Kidney (tissue), 14 donors: ENCODE data around the gene FRMD6. TPM values are rescaled to one million over a fixed set of nuclear protein-coding genes. Genes with fewer than 3 reads are reported as not detected.
A peak's percentile ranks its signal among the peaks of the same experiment; 100 is the strongest.

Experiments used
- DNase-seq, 5 donors: peaks; one replicate each; pipeline ENCODE4 v3.0.0-alpha.2; 2013 to 2020
- FAIRE-seq: peaks from 2 replicates; lab custom pipeline; 2012; peaks lifted over from hg19 to GRCh38; lab: Jason Lieb, UNC
- H3K27ac ChIP-seq, 2 donors: one replicate each; pipeline ENCODE4 v1.7.0; 2013; ENCODE audit warnings: low read depth in 2 of 2, low read length in 2 of 2, inconsistent platforms in 1 of 2
- H3K27me3 ChIP-seq: one replicate; pipeline ENCODE4 v1.7.1; 2013; ENCODE audit warnings: low read length, inconsistent platforms; ENCODE audit not compliant: control insufficient read depth, insufficient read depth
- H3K36me3 ChIP-seq, 3 donors: one replicate each; pipeline versions ENCODE4 v1.7.0 to v1.7.1; 2013; ENCODE audit warnings: low read length in 3 of 3, control low read depth in 1 of 3, inconsistent platforms in 1 of 3; ENCODE audit not compliant: insufficient read depth in 3 of 3, control insufficient read depth in 2 of 3
- H3K4me1 ChIP-seq, 3 donors: one replicate each; pipeline versions ENCODE4 v1.7.0 to v1.7.1; 2013; ENCODE audit warnings: low read length in 3 of 3, inconsistent platforms in 1 of 3, low read depth in 1 of 3; ENCODE audit not compliant: control insufficient read depth in 2 of 3, insufficient read depth in 2 of 3
- H3K4me3 ChIP-seq, 3 donors: one replicate each; pipeline versions ENCODE4 v1.7.0 to v1.8.1; 2013; ENCODE audit warnings: low read length in 3 of 3, control low read depth in 1 of 3, inconsistent platforms in 1 of 3
- H3K9ac ChIP-seq, 3 donors: one replicate each; pipeline versions ENCODE4 v1.7.0 to v1.7.1; 2013; ENCODE audit warnings: low read length in 3 of 3, control low read depth in 1 of 3, inconsistent platforms in 1 of 3
- H3K9me3 ChIP-seq, 3 donors: one replicate each; pipeline versions ENCODE4 v1.7.0 to v1.7.1; 2013; ENCODE audit warnings: low read length in 3 of 3, control low read depth in 1 of 3, inconsistent platforms in 1 of 3; ENCODE audit not compliant: control insufficient read depth in 2 of 3, insufficient read depth in 1 of 3
- intact Hi-C: fragments of 100-400 bp; cut with DNase I; formaldehyde crosslinking; loops from one replicate; pipeline ENCODE4 v1.11.1; 2022
- polyA plus RNA-seq: library from polyadenylated mRNA; stranded (reverse); fragments of 350-450 nt; fragmentation: Illumina TruSeq; extraction: RNeasy Lipid Tissue Mini Kit (QIAGEN cat#74804); gene quantifications from one replicate; pipeline ENCODE4 v1.2.3, GENCODE V29; 2014; ENCODE audit warnings: low read depth, low replicate concordance; ENCODE audit not compliant: insufficient read depth
- total RNA-seq: library from RNA; stranded (reverse); fragmentation: NEBNext Ultra II Directional; extraction: Animal tissue kit (Norgen Biotek cat#: 25700); gene quantifications from one replicate; pipeline ENCODE4 v1.2.1, GENCODE V29; 2021
- TF ChIP-seq, protein P1 (sequence below): IDR thresholded peaks from 3 replicates; pipeline ENCODE4 v1.5.1; 2012; ENCODE audit warnings: mild to moderate bottlenecking, moderate library complexity, borderline replicate concordance; ENCODE audit not compliant: insufficient read depth; ENCODE audit errors: extremely low read depth
- donor health status: control.
- donor health status: control.
- donor health status: control.
- donor health status: control.
- donor health status: control.
- donor health status: DM: yes; HTN: yes; CAD: no.
- donor health status: Normal renal cell carcinoma (clear cell type).

The FRMD6 gene
- total and polyA plus RNA-seq, 2 donors from 2014 or later = 2.4 to 16.5 TPM

DNA sequence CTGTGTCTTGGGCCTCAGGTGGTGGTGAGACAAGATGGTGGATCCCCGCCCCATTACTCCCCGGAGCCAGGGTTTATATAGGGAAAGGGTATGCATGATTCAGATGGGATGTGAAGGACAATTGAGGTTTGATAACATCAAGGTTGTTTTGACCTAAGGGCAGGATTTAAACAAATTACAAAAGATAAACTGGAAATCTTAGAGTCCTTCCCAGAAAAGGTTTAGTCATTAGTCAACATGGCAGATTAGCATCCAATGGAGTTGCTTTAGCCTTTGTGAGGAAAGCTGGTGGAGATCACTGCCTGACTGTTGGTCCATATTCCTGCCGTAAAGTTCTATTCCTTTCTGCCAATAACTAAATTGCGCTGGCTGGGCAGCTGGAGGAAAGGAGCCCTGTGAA, 15.6 kb upstream of the FRMD6 start:
- Histone ChIP-seq H3K36me3 (no peaks in the 10 kb centered on the region), H3K4me1 (no peaks in the 10 kb centered on the region), H3K27ac (no peak overlapping the region), H3K27me3 (no peaks in the 10 kb centered on the region), H3K9ac (no peak overlapping the region), H3K9me3 (no peaks in the 10 kb centered on the region), H3K4me3 (no peak overlapping the region)
- TF ChIP-seq, protein P1, sequence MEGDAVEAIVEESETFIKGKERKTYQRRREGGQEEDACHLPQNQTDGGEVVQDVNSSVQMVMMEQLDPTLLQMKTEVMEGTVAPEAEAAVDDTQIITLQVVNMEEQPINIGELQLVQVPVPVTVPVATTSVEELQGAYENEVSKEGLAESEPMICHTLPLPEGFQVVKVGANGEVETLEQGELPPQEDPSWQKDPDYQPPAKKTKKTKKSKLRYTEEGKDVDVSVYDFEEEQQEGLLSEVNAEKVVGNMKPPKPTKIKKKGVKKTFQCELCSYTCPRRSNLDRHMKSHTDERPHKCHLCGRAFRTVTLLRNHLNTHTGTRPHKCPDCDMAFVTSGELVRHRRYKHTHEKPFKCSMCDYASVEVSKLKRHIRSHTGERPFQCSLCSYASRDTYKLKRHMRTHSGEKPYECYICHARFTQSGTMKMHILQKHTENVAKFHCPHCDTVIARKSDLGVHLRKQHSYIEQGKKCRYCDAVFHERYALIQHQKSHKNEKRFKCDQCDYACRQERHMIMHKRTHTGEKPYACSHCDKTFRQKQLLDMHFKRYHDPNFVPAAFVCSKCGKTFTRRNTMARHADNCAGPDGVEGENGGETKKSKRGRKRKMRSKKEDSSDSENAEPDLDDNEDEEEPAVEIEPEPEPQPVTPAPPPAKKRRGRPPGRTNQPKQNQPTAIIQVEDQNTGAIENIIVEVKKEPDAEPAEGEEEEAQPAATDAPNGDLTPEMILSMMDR = no peak
- FAIRE-seq (no peak), DNase-seq (no peak)
- intact Hi-C loops = no loop called here

DNA sequence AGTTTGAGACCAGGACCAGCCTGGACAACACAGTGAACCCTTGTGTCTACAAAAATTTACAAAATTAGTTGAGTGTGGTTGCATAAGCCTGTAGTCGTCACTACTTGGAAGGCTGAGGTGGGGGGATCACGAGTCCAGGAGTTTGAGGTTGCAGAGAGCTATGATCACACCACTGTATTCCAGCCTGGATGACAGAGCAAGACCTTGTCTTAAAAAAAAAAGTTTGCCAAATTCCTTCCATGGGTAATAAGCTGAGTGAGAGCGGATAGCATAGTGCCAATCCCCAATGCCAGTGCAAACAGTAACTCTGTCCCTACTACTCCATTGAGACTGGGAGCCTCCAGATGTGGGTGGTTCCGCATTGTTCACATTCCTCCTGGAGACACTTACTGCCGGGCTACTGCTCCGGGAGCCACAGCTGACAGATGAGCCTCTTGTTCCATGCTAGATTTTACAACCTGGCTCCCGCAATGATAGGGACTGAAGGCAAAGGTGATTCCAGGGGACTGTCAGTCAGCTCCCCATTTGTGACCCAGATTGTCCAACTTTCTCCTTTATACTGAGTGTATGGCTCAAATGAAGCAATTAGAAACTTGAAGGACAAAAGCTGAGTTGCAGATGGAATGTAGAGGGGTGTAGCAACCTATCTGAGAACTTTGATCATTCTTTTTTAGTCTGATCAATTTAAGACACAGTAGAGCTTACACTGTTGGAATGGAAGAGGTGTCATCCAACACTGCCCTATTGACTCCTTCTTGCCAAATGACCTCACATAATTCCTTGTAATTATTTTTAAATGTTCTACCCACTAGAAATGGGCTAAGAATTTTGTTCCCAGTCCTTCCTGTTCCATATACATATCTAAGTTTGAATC, 13.4 kb upstream of the FRMD6 start:
- Histone ChIP-seq H3K9me3 (no peaks in the 10 kb centered on the region), H3K27me3 (no peaks in the 10 kb centered on the region), H3K27ac (no peak overlapping the region), H3K9ac (no peak overlapping the region), H3K36me3 (no peaks in the 10 kb centered on the region), H3K4me1 (no peaks in the 10 kb centered on the region), H3K4me3 (no peak overlapping the region)
- intact Hi-C loops = no loop called here
- TF ChIP-seq, protein P1 = no peak
- DNase-seq (peak in 3 of 5 donors; percentile 62 to 73 (median 68)), FAIRE-seq (no peak)

DNA sequence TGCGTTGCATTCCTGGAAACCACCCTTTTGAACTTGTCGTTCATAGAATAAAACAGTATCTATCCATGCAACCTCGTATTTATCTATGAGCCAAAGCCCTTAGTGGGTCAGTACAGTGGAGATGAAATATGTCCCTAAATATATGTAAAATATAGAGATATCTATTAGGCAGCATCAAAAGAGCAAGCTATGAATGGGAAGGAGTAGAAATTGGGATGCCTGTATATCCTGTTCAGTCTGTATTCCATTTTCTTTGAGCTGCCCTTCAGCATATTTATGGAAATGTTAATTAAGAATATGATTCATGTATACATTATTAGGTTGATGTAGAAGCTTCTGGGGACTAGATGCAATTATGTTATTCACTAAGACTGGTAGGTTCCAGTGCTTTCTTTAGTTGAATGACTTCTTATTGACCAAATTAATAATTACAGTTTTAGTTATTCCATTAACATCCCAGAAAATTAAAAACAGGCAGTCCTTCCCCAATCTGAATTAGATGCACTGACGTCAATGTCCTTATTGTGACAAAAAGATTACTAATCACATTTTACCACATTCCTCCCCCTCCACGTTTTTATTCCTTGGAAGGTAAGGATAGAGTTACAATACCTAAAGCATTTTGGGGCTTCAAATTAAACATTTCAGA, 11.9 kb upstream of the FRMD6 start:
- Histone ChIP-seq H3K9me3 (no peaks in the 10 kb centered on the region), H3K27ac (no peak overlapping the region), H3K36me3 (no peaks in the 10 kb centered on the region), H3K27me3 (no peaks in the 10 kb centered on the region), H3K4me3 (no peak overlapping the region), H3K4me1 (no peaks in the 10 kb centered on the region), H3K9ac (no peak overlapping the region)
- no peak for FAIRE-seq
- intact Hi-C loops = no loop called here
- TF ChIP-seq, protein P1 = no peak
- DNase-seq = no peak
